Stimulated activated naive CD4-positive, alpha-beta T cell treated with Interleukin-2 at 50 U/mL for 16 hours (primary cell): ENCODE data around the gene SLMAP.
"Not testable (repeated sequence)": the region's sequence is repeated elsewhere in the genome, so short reads cannot be mapped to it uniquely, and the experiment has no call there.

Experiments
- DNase-seq: peaks from one replicate; lab custom pipeline; 2025; lab: John Stamatoyannopoulos, UW

Gene SLMAP

GRCh38 chr3:57793737-57794187 lies 37.7 kb downstream of the SLMAP start:
- DNase-seq, result no peak

- DNase-seq, result no peak
These were observed 38.4 kb downstream of the SLMAP start for GRCh38 chr3:57794501-57794900.

- no peak for DNase-seq
These were observed 38.8 kb downstream of the SLMAP start for GRCh38 chr3:57794951-57795350.

GRCh38 chr3:57796261-57796660 lies 40.2 kb downstream of the SLMAP start:
- DNase-seq, result no peak

GRCh38 chr3:57797701-57798487 lies 41.8 kb downstream of the SLMAP start:
- DNase-seq, result no peak

- no peak for DNase-seq
These were observed 47.6 kb downstream of the SLMAP start for GRCh38 chr3:57803647-57804081.

- no peak for DNase-seq
These were observed 49.2 kb downstream of the SLMAP start for GRCh38 chr3:57805266-57805665.

- no peak for DNase-seq
These were observed 49.6 kb downstream of the SLMAP start for GRCh38 chr3:57805674-57806073.

GRCh38 chr3:57806195-57806594 lies 50.1 kb downstream of the SLMAP start:
- not testable (repeated sequence) for DNase-seq

GRCh38 chr3:57808961-57809608 lies 53.0 kb downstream of the SLMAP start:
- DNase-seq, result no peak

- no peak for DNase-seq
These were observed 53.5 kb downstream of the SLMAP start for GRCh38 chr3:57809609-57809968.

GRCh38 chr3:57810048-57810447 lies 53.9 kb downstream of the SLMAP start:
- no peak for DNase-seq

GRCh38 chr3:57810471-57811137 lies 54.5 kb downstream of the SLMAP start:
- no peak for DNase-seq

- no peak for DNase-seq
These were observed 58.9 kb downstream of the SLMAP start for GRCh38 chr3:57815036-57815435.

- no peak for DNase-seq
These were observed 60.5 kb downstream of the SLMAP start for GRCh38 chr3:57816471-57817095.

GRCh38 chr3:57818772-57819171 lies 62.7 kb downstream of the SLMAP start:
- no peak for DNase-seq

GRCh38 chr3:57820479-57820878 lies 64.4 kb downstream of the SLMAP start:
- no peak for DNase-seq

- no peak for DNase-seq
These were observed 65.7 kb downstream of the SLMAP start for GRCh38 chr3:57821765-57822164.

GRCh38 chr3:57822686-57823085 lies 66.6 kb downstream of the SLMAP start:
- no peak for DNase-seq

- no peak for DNase-seq
These were observed 69.0 kb downstream of the SLMAP start for GRCh38 chr3:57825116-57825515.

GRCh38 chr3:57826245-57826951 lies 70.3 kb downstream of the SLMAP start:
- no peak for DNase-seq
